ENCODE data around the gene NKAIN4. TPM values are rescaled to one million over a fixed set of nuclear protein-coding genes. Genes with fewer than 3 reads are reported as not detected.

Gene NKAIN4
- total RNA-seq, 1 donor from 2014 or later, result 3.0 TPM

DNA sequence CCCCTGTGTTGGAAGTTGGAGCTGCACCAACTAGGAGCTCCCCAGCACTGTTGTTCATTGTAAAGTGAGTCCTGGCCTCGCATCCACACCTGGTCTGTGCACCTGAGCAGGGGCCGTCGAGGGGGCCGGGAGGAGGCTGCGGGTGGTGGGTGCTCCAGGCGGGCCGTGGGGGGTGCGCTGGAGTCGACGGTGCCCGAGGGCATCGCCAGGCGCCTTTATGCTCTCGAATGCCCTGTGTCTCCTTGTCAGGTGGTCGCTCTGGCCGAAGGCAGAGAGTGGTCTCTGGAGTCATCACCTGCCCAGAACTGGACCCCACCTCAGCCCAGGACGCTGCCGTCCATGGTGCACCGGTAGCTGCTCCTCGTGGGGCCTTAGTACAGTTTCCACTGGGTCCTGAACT lies 22.7 kb upstream of the NKAIN4 start:
- TF ChIP-seq, protein P1, sequence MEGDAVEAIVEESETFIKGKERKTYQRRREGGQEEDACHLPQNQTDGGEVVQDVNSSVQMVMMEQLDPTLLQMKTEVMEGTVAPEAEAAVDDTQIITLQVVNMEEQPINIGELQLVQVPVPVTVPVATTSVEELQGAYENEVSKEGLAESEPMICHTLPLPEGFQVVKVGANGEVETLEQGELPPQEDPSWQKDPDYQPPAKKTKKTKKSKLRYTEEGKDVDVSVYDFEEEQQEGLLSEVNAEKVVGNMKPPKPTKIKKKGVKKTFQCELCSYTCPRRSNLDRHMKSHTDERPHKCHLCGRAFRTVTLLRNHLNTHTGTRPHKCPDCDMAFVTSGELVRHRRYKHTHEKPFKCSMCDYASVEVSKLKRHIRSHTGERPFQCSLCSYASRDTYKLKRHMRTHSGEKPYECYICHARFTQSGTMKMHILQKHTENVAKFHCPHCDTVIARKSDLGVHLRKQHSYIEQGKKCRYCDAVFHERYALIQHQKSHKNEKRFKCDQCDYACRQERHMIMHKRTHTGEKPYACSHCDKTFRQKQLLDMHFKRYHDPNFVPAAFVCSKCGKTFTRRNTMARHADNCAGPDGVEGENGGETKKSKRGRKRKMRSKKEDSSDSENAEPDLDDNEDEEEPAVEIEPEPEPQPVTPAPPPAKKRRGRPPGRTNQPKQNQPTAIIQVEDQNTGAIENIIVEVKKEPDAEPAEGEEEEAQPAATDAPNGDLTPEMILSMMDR (IDR thresholded peaks at IDR 0.05), result no peak
- no peaks in the 10 kb centered on the region for H3K27me3 Mint-ChIP-seq (ENCODE audit: low read depth)
- H3K4me3 Mint-ChIP-seq (ENCODE audit: unreplicated experiment), result no peak overlapping the region
- no peak overlapping the region for H3K27ac Mint-ChIP-seq (ENCODE audit: unreplicated experiment)
- peaks cover 22% of the 10 kb centered on the region for H3K4me1 Mint-ChIP-seq (ENCODE audit: low read depth)
- peaks cover 19% of the 10 kb centered on the region for H3K36me3 Mint-ChIP-seq (ENCODE audit: low read depth)
- no peaks in the 10 kb centered on the region for H3K9me3 Mint-ChIP-seq (ENCODE audit: low read depth)
- no peak for DNase-seq (ENCODE audit: low spot score)

DNA sequence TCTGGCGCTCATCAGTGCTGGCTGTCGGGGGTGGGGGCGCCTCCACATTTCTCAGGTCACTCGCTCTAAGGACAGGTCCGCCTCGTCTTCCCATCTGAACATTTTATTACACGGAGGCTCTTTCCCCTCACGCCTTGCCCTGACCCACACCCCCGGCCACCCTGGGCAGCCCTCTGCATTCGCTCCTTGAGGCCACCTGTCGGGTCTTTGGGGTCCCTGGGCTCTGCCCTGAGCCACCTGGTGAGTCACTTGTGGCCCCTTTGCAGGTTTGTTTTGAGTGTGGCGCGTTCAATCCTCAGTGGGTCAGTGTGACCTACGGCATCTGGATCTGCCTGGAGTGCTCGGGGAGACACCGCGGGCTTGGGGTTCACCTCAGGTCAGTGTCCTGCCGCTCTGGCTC lies 21.6 kb upstream of the NKAIN4 start:
- H3K27ac Mint-ChIP-seq (ENCODE audit: unreplicated experiment), result no peak overlapping the region
- H3K27me3 Mint-ChIP-seq (ENCODE audit: low read depth), result no peaks in the 10 kb centered on the region
- H3K4me3 Mint-ChIP-seq (ENCODE audit: unreplicated experiment), result no peak overlapping the region

DNA sequence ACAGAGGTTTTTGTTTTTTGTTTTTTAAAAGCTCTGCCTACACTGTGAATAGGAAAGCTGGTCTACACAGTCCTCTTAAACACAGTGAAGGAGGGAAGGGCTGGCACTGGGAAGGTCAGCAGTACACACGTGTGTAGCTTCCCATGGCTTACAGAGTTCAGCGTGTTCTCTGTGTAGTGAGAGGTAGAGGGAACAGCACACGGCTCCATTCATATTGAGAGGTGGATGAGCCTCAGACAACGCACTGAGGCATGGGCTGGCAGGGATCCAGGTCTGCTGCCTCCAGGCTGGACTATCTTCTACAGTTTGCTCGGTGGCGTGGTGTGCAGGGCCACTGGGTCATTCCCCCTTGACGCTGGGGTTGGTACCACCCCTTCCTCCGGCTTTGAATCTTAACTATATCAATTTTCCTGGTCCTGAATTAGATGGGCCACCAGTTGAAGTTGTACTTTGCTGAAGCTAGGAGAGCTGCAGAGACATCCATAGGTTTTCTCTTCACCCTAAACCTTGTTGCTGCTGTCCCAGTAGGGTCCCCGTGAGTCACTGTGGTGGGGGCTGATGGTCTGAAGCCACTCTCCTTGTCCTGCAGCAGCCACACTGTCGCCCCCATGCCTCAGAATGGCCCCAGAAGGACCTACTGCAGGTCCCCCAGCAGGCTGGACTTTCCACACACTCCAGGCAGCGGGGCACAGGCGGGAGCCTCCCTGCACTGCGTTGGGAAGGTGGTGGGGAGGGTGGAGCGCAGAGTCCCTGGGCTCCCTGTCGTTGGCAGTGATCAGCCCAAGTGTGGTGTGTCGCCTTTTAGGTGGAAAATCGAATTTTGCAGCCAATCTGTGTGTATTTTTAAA lies 20.3 kb upstream of the NKAIN4 start:
- H3K4me3 Mint-ChIP-seq (ENCODE audit: unreplicated experiment), result peak overlapping the region; percentile 46

More for the DNA sequence above, 21.6 kb upstream of the NKAIN4 start:
- peaks cover 30% of the 10 kb centered on the region for H3K4me1 Mint-ChIP-seq (ENCODE audit: low read depth)
- no peaks in the 10 kb centered on the region for H3K9me3 Mint-ChIP-seq (ENCODE audit: low read depth)
- H3K36me3 Mint-ChIP-seq (ENCODE audit: low read depth), result peaks cover 18% of the 10 kb centered on the region
- TF ChIP-seq, protein P1 (IDR thresholded peaks at IDR 0.05), result no peak
- DNase-seq (ENCODE audit: low spot score), result no peak

DNA sequence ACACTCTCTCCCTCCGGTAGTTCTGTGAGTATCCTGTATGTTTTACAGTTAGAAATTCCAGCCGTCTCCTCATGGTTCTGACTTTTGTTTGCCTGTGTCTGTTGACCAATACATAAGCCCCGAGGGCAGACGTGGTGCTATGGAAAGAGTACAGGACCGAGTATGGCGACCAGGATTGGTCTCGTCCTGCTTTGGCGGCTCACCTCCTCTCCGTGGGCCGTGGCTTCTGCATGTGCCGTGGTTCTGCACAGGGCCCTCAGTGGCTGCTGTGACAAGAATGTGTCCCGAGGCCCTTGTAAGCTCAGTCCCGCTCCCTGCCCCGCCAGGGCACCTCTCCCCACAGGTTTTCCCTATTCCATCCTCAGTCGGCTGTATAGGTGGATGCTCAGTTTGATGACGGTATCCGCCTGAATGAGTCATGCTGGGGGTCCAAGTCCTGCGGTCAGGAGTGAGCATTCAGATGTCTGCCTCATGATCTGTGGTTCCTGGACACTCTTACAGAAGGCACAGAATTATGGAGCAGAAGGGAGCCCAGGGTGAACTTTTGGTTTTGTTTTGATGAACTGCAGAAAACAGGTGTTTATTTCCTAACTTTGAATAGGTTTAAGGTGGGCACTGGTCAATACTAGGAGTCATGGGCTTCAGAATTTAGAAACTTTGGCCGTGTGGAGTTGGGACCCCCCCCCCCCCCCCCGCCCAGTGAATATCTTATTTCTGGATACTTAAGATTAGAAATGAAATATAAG lies 19.5 kb upstream of the NKAIN4 start:
- no peaks in the 10 kb centered on the region for H3K27me3 Mint-ChIP-seq (ENCODE audit: low read depth)
- no peak for DNase-seq (ENCODE audit: low spot score)
- H3K27ac Mint-ChIP-seq (ENCODE audit: unreplicated experiment), result peak overlapping the region; percentile 89
- H3K9me3 Mint-ChIP-seq (ENCODE audit: low read depth), result no peaks in the 10 kb centered on the region
- H3K4me1 Mint-ChIP-seq (ENCODE audit: low read depth), result peaks cover 30% of the 10 kb centered on the region
- TF ChIP-seq, protein P1 (IDR thresholded peaks at IDR 0.05), result no peak
- peak overlapping the region; percentile 92 for H3K4me3 Mint-ChIP-seq (ENCODE audit: unreplicated experiment)
- peaks cover 7% of the 10 kb centered on the region for H3K36me3 Mint-ChIP-seq (ENCODE audit: low read depth)

More for the DNA sequence above, 20.3 kb upstream of the NKAIN4 start:
- no peaks in the 10 kb centered on the region for H3K9me3 Mint-ChIP-seq (ENCODE audit: low read depth)
- peaks cover 12% of the 10 kb centered on the region for H3K36me3 Mint-ChIP-seq (ENCODE audit: low read depth)
- TF ChIP-seq, protein P1 (IDR thresholded peaks at IDR 0.05), result no peak
- H3K4me1 Mint-ChIP-seq (ENCODE audit: low read depth), result peaks cover 30% of the 10 kb centered on the region
- H3K27ac Mint-ChIP-seq (ENCODE audit: unreplicated experiment), result peak overlapping the region; percentile 59
- H3K27me3 Mint-ChIP-seq (ENCODE audit: low read depth), result no peaks in the 10 kb centered on the region
- no peak for DNase-seq (ENCODE audit: low spot score)

DNA sequence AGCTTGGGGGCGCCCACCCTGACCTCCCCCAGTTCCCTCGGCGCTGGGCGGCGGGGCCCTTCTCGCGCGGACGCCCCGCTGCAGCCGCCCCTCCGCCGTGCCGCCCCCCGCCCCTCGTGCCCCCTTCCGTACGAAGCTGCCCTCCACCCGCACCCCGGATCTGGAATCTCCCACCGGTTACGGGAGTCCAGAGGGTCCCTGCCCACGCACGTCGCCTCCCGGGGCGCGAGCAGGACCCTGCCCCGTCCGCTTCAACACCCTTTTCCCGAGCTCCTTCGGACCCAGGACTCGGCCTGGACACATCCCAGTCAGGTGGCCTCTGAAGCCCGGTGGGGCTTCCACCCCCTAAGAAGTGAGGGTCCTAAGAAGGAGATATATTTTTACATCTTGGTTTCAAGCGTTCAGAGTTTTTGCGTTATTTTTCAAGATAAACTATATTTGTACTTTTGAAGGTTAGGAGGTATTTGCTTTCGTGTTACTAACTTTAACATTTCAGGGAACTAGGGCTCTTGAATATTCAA lies 18.9 kb upstream of the NKAIN4 start:
- Mint-ChIP-seq H3K27me3 (ENCODE audit: low read depth) (no peaks in the 10 kb centered on the region), H3K36me3 (ENCODE audit: low read depth) (peaks cover 3% of the 10 kb centered on the region), H3K4me3 (ENCODE audit: unreplicated experiment) (peak overlapping the region; percentile 92), H3K9me3 (ENCODE audit: low read depth) (no peaks in the 10 kb centered on the region), H3K4me1 (ENCODE audit: low read depth) (peaks cover 32% of the 10 kb centered on the region), H3K27ac (ENCODE audit: unreplicated experiment) (peak overlapping the region; percentile 89)
- DNase-seq (ENCODE audit: low spot score), result no peak
- TF ChIP-seq, protein P1 (IDR thresholded peaks at IDR 0.05), result no peak

Measured in chondrocyte (in vitro differentiated cells).